HG02623 (cell line): ENCODE measurements around the gene CACNA1E.
"Not testable (repeated sequence)": the region's sequence is repeated elsewhere in the genome, so short reads cannot be mapped to it uniquely, and the experiment has no call there.

ENCODE experiments used
- ATAC-seq: cut with Tn5 transposase; IDR thresholded peaks from one replicate; pipeline ENCODE4 v1.9.1; 2021; ENCODE audit warnings: moderate library complexity; ENCODE audit not compliant: unreplicated experiment

CACNA1E gene

DNA sequence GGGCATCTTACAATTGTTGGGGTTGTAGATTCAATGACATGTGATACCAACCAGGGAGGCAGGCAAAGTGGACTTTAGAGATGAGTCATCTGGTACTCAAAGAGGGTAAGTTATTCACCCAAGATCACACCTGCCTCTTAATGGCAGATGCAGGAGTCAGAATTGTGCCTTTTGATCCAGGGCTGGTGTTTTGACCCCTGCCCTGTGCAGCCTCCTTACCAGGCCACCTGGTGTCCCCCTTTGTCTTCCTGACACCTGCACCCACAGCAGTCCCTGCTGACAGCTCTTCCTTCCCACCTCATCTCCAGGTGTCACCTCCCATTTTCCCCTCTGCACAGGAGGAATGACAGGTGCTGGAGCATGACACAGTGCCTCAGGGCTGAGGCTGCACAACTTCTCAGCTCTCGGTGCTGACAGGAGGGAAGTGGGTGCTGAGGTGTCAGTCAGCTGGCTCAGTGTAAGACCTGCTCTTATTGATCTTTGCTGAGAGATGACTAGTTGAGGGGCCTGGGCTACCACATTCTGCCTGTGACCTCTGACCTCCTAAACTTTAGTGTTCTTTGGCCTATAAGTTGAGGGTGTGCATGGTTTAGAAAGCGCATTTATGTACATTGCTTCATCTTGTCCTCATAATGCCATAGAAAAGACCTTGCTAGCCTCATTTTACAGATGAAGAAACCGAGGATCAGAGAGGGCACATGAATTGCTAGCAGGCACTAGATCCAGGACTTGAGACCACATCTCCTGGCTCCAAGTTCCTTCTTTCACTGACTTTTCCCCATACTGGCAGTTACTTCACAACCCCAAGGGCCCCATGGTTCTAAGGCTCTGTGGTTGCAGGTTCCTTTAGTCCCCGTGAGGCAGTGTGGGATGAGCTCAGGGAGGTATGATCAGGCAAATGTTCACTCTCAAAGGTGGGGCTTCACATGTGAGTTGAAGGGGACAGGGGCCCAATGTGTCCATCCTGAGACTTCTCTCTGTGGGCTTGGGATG lies 31.3 kb downstream of the CACNA1E start:
- ATAC-seq = peak; percentile 71

- ATAC-seq = no peak
These were observed 33.4 kb downstream of the CACNA1E start for GRCh38 chr1:181516706-181517105.

GRCh38 chr1:181517181-181517875 lies 34.0 kb downstream of the CACNA1E start:
- no peak for ATAC-seq

DNA sequence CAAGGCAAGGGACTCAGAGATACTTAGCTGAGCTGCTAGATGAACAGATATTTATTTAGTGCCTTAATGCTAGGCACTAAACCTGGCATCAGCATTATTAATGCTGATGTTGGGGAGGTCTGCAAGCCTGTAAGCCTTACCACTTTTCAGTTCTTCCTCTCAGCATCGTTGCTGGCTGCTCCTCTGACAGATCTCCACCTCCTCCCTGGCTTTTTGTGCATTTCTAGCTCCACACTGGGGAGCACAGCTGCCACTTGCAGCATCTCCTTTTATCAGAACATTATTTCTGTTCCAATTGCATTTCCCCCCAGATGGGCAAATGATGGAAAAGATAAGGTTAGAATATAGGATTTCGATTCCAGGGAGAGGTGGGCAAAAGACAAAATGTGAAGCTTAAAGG lies 34.8 kb downstream of the CACNA1E start:
- ATAC-seq = no peak

- no peak for ATAC-seq
These were observed 39.5 kb downstream of the CACNA1E start for GRCh38 chr1:181522864-181523263.

- no peak for ATAC-seq
These were observed 41.9 kb downstream of the CACNA1E start for GRCh38 chr1:181525104-181525721.

GRCh38 chr1:181528241-181528640 lies 44.9 kb downstream of the CACNA1E start:
- ATAC-seq = not testable (repeated sequence)

DNA sequence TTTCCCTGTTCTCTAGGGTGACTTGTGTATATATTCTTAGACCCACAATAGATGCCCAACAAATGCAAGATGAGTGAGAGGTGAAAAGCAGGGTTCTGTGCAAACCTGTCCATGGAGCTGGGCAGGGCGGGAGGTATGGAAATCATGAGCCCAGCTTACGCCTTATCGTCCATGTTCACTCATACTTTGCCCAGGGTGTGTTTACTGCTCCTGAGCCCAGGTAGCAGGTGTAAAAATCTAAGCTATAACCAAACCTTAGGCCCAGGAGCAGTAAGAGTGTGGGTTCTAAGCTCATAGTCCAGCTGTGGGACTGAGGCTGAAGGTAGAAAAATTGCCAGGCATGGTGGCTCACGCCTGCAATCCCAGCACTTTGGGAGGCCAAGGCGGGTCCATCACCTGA lies 48.1 kb downstream of the CACNA1E start:
- ATAC-seq = no peak

- ATAC-seq = no peak
These were observed 48.8 kb downstream of the CACNA1E start for GRCh38 chr1:181531951-181532600.

DNA sequence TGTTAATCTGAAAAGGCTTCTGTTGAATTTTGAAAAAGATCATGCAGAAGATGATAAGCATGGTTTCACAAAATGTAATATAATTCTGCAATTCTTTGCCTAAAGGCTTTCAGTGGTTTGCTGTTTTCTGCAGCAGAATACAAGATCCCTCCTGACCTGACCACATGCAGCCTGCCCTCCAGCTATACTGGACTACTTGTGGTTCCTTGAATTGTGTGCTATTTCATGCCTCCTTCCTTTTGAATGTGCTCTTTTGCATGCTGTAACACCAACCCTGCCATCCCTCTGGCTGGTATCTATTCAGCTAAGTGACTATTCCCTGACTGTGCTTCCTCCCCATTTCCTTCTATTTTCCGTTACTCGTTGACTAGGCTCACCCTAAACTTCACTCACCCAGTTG lies 55.5 kb downstream of the CACNA1E start:
- no peak for ATAC-seq

DNA sequence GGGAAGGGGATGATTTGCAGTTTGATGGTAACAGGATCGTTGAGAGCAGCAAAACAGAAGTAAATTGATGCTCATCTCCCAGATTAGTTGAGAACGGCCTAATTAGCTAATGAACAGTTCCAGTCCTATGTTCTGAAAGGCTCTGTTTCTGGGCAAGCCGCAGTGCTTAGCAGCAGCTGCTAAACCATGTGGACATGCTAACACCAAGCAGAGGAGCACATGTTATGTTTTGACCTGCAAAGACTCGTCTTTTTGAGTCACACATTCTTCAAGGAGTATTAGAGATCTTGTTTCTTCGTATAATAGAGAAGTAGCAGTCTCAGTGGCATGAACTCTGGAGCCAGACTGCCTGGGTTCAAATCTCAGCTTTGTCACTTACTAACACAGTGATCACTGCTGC lies 58.1 kb downstream of the CACNA1E start:
- no peak for ATAC-seq

DNA sequence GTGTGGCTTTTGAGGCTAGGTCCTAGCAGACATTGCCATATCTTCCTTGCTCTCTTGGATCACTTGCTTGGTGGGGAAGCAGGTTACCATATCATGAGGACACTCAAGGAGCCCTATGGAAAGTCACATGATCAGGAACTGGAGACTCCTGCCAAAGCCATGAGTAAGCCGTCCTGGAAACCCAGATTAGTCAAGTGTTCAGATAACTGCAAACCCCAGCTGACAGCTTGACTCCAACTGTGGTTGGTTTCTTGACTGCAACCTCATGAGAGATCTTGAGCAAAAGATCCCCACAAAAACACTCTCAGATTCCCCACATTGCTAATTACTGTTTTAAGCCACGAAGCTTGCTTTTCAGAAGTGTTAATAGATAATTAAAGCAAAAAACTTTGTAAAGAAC lies 58.6 kb downstream of the CACNA1E start:
- ATAC-seq = no peak

DNA sequence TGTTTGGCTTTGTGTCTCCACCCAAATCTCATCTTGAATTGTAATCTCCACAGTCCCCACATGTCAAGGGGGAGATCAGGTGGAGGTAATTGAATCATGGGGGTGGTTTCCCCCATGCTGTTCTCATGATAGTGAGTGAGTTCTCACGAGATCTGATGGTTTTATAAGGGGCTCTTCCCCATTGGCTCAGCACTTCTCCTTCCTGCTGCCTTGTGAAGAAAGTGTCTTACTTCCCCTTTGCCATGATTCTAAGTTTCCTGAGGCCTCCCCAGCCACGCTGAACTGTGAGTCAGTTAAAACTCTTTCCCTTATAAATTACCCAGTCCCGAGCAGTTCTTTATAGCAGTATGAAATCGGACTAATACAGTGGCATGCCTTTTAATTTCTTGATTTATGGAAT lies 59.1 kb downstream of the CACNA1E start:
- ATAC-seq = not testable (repeated sequence)

GRCh38 chr1:181545395-181545794 lies 62.1 kb downstream of the CACNA1E start:
- no peak for ATAC-seq

GRCh38 chr1:181548497-181548896 lies 65.2 kb downstream of the CACNA1E start:
- no peak for ATAC-seq

- no peak for ATAC-seq
These were observed 67.9 kb downstream of the CACNA1E start for GRCh38 chr1:181551249-181551648.

GRCh38 chr1:181551754-181552153 lies 68.4 kb downstream of the CACNA1E start:
- ATAC-seq = no peak

DNA sequence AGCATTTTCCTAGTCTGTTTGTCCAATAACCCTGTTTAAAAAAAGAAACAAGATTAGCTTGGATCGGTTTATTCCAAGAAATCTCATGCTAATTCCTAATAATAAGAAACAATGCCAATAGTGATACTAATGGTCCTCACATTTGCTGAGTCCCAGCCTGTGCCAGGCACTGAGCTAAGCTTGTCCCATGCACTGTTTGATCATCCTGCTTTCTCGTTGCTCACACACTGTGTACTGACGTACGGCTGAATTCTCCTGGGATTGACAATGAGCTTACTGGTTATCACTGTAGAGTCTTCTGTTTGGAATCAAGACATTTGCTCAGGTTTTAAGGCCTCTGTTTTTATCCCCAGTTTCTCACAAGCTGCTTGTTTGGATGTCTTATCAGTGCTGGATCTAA lies 71.1 kb downstream of the CACNA1E start:
- no peak for ATAC-seq

DNA sequence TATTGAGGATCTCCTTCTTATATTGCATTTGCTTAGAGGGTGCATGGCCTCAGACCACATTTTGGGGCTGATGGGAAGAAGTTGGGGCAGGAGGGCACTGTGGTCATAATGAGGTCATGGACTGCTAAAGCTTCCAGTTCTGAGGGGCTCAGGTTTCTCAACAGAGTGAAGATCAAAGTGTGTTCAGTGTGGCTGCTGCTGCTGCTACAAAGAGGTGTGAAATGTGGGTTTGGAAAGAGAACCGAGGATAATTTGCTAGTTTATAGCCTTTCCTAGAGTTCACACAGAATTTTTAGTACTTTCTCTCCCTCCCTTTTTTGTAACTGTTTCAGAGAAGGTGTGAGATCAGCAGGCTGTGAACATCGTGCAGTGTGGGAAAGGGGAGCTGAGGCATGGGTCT lies 73.3 kb downstream of the CACNA1E start:
- ATAC-seq = no peak

- ATAC-seq = no peak
These were observed 74.0 kb downstream of the CACNA1E start for GRCh38 chr1:181557313-181557712.

GRCh38 chr1:181558416-181558815 lies 75.1 kb downstream of the CACNA1E start:
- ATAC-seq = no peak
